HG02852 (cell line): ENCODE measurements around the gene TEX9.

Experiments used
- ATAC-seq: cut with Tn5 transposase; IDR thresholded peaks from one replicate; pipeline ENCODE4 v1.9.1; 2021; ENCODE audit warnings: mild to moderate bottlenecking, moderate library complexity; ENCODE audit not compliant: unreplicated experiment

TEX9 gene

GRCh38 chr15:56442354-56442753 is 77.1 kb downstream of the TEX9 start:
- ATAC-seq = no peak

- ATAC-seq = no peak
Observed at GRCh38 chr15:56445746-56446145, 80.5 kb downstream of the TEX9 start.

- no peak for ATAC-seq
Observed at GRCh38 chr15:56454836-56455235, 89.6 kb downstream of the TEX9 start.

GRCh38 chr15:56456229-56456628 is 91.0 kb downstream of the TEX9 start:
- no peak for ATAC-seq

- ATAC-seq = no peak
Observed at GRCh38 chr15:56459096-56459495, 93.9 kb downstream of the TEX9 start.

GRCh38 chr15:56460071-56460470 is 94.8 kb downstream of the TEX9 start:
- no peak for ATAC-seq

GRCh38 chr15:56460947-56461346 is 95.7 kb downstream of the TEX9 start:
- ATAC-seq = no peak

- peak; percentile 99 for ATAC-seq
Observed at GRCh38 chr15:56464893-56465520, 99.8 kb downstream of the TEX9 start, which contains the start of gene MNS1. TSS of gene MNS1 (minus strand) at chr15:56465137. CDS start at chr15:56464972, 165 bp downstream.

GRCh38 chr15:56467616-56468015 is 102.4 kb downstream of the TEX9 start:
- ATAC-seq = no peak

GRCh38 chr15:56468401-56468800 is 103.2 kb downstream of the TEX9 start:
- ATAC-seq = peak; percentile 48

- ATAC-seq = no peak
Observed at GRCh38 chr15:56469483-56469882, 104.3 kb downstream of the TEX9 start.

GRCh38 chr15:56471440-56472069 is 106.3 kb downstream of the TEX9 start:
- ATAC-seq = no peak

GRCh38 chr15:56472278-56472677 is 107.1 kb downstream of the TEX9 start:
- no peak for ATAC-seq

- no peak for ATAC-seq
Observed at GRCh38 chr15:56473017-56473416, 107.8 kb downstream of the TEX9 start.

GRCh38 chr15:56475351-56475750 is 110.1 kb downstream of the TEX9 start:
- no peak for ATAC-seq
